ENCODE results near the gene SPRED2. TPM values are rescaled to one million over a fixed set of nuclear protein-coding genes. Genes with fewer than 3 reads are reported as not detected.

Gene SPRED2
- total RNA-seq, 2 donors from 2014 or later = 3.1 to 4.3 TPM

GRCh38 chr2:65417509-65418085, 14.8 kb downstream of the SPRED2 start:
- peak overlapping the region in 1 of 2 donors; percentile 20 for H3K4me3 Mint-ChIP-seq
- peaks cover 30% of the 10 kb centered on the region for H3K4me1 Mint-ChIP-seq (ENCODE audit: low read depth)
- H3K27ac Mint-ChIP-seq = no peak overlapping the region
- peaks cover 11% of the 10 kb centered on the region for H3K27me3 Mint-ChIP-seq (ENCODE audit: low read depth)
- DNase-seq (no peak), ATAC-seq (replicated peaks in 1 of 2) (peak; percentile 69 to 73)
- peaks cover 3 to 6% of the 10 kb centered on the region in 2 donors for H3K36me3 Mint-ChIP-seq (ENCODE audit: insufficient read depth in 2 of 2)
- H3K9me3 Mint-ChIP-seq = peaks cover 0 to 2% of the 10 kb centered on the region in 2 donors

GRCh38 chr2:65416945-65417344, 15.5 kb downstream of the SPRED2 start:
- Mint-ChIP-seq H3K27me3 (ENCODE audit: low read depth) (peaks cover 11% of the 10 kb centered on the region), H3K36me3 (ENCODE audit: insufficient read depth in 2 of 2) (peaks cover 3 to 6% of the 10 kb centered on the region in 2 donors), H3K4me1 (ENCODE audit: low read depth) (peaks cover 27% of the 10 kb centered on the region), H3K9me3 (peaks cover 0 to 2% of the 10 kb centered on the region in 2 donors), H3K4me3 (no peak overlapping the region), H3K27ac (no peak overlapping the region)
- no peak for ATAC-seq (replicated peaks in 1 of 2)
- no peak for DNase-seq

- peaks cover 3 to 6% of the 10 kb centered on the region in 2 donors for H3K36me3 Mint-ChIP-seq (ENCODE audit: insufficient read depth in 2 of 2)
- ATAC-seq (replicated peaks in 1 of 2) = no peak
- no peak for DNase-seq
- no peak overlapping the region for H3K27ac Mint-ChIP-seq
- peaks cover 25% of the 10 kb centered on the region for H3K4me1 Mint-ChIP-seq (ENCODE audit: low read depth)
- H3K9me3 Mint-ChIP-seq = peaks cover 0 to 2% of the 10 kb centered on the region in 2 donors
- H3K27me3 Mint-ChIP-seq (ENCODE audit: low read depth) = peaks cover 11% of the 10 kb centered on the region
- no peak overlapping the region for H3K4me3 Mint-ChIP-seq
Measured at GRCh38 chr2:65416321-65416720, 16.1 kb downstream of the SPRED2 start.

GRCh38 chr2:65415091-65415490, 17.3 kb downstream of the SPRED2 start:
- peaks cover 11% of the 10 kb centered on the region for H3K27me3 Mint-ChIP-seq (ENCODE audit: low read depth)
- no peak for ATAC-seq (replicated peaks in 1 of 2)
- no peaks in the 10 kb centered on the region for H3K9me3 Mint-ChIP-seq
- H3K36me3 Mint-ChIP-seq (ENCODE audit: insufficient read depth in 2 of 2) = no peaks in the 10 kb centered on the region
- peaks cover 17% of the 10 kb centered on the region for H3K4me1 Mint-ChIP-seq (ENCODE audit: low read depth)
- DNase-seq = no peak
- H3K27ac Mint-ChIP-seq = no peak overlapping the region
- no peak overlapping the region for H3K4me3 Mint-ChIP-seq

GRCh38 chr2:65413610-65414009, 18.8 kb downstream of the SPRED2 start:
- Mint-ChIP-seq H3K27ac (no peak overlapping the region), H3K27me3 (ENCODE audit: low read depth) (peaks cover 11% of the 10 kb centered on the region)

GRCh38 chr2:65413106-65413505, 19.3 kb downstream of the SPRED2 start:
- Mint-ChIP-seq H3K4me1 (ENCODE audit: low read depth) (peaks cover 15% of the 10 kb centered on the region), H3K27me3 (ENCODE audit: low read depth) (peaks cover 11% of the 10 kb centered on the region)

More at GRCh38 chr2:65413610-65414009, 18.8 kb downstream of the SPRED2 start:
- Mint-ChIP-seq H3K4me3 (no peak overlapping the region), H3K4me1 (ENCODE audit: low read depth) (peaks cover 17% of the 10 kb centered on the region), H3K9me3 (no peaks in the 10 kb centered on the region), H3K36me3 (ENCODE audit: insufficient read depth in 2 of 2) (no peaks in the 10 kb centered on the region)
- no peak for ATAC-seq (replicated peaks in 1 of 2)
- DNase-seq = no peak

GRCh38 chr2:65411056-65411795, 21.2 kb downstream of the SPRED2 start:
- Mint-ChIP-seq H3K4me1 (ENCODE audit: low read depth) (peaks cover 15% of the 10 kb centered on the region), H3K27ac (no peak overlapping the region), H3K9me3 (no peaks in the 10 kb centered on the region), H3K36me3 (ENCODE audit: insufficient read depth in 2 of 2) (no peaks in the 10 kb centered on the region), H3K27me3 (ENCODE audit: low read depth) (peaks cover 11% of the 10 kb centered on the region), H3K4me3 (no peak overlapping the region)
- DNase-seq (no peak), ATAC-seq (replicated peaks in 1 of 2) (no peak)

More at GRCh38 chr2:65413106-65413505, 19.3 kb downstream of the SPRED2 start:
- ATAC-seq (replicated peaks in 1 of 2) (no peak), DNase-seq (no peak)
- no peaks in the 10 kb centered on the region for H3K36me3 Mint-ChIP-seq (ENCODE audit: insufficient read depth in 2 of 2)
- H3K27ac Mint-ChIP-seq = no peak overlapping the region
- no peaks in the 10 kb centered on the region for H3K9me3 Mint-ChIP-seq
- no peak overlapping the region for H3K4me3 Mint-ChIP-seq

GRCh38 chr2:65409045-65409444, 23.4 kb downstream of the SPRED2 start:
- Mint-ChIP-seq H3K36me3 (ENCODE audit: insufficient read depth in 2 of 2) (no peaks in the 10 kb centered on the region), H3K4me3 (no peak overlapping the region), H3K9me3 (no peaks in the 10 kb centered on the region), H3K27ac (no peak overlapping the region), H3K4me1 (ENCODE audit: low read depth) (peaks cover 21% of the 10 kb centered on the region), H3K27me3 (ENCODE audit: low read depth) (peaks cover 17% of the 10 kb centered on the region)
- ATAC-seq (replicated peaks in 1 of 2) (no peak), DNase-seq (no peak)

GRCh38 chr2:65407240-65407639, 25.2 kb downstream of the SPRED2 start:
- Mint-ChIP-seq H3K36me3 (ENCODE audit: insufficient read depth in 2 of 2) (no peaks in the 10 kb centered on the region), H3K4me1 (ENCODE audit: low read depth) (peaks cover 21% of the 10 kb centered on the region), H3K27ac (no peak overlapping the region), H3K27me3 (ENCODE audit: low read depth) (peaks cover 6% of the 10 kb centered on the region), H3K9me3 (no peaks in the 10 kb centered on the region), H3K4me3 (no peak overlapping the region)
- no peak for ATAC-seq (replicated peaks in 1 of 2)
- DNase-seq = no peak

- H3K4me3 Mint-ChIP-seq = no peak overlapping the region
- H3K27me3 Mint-ChIP-seq (ENCODE audit: low read depth) = peaks cover 6% of the 10 kb centered on the region
- H3K4me1 Mint-ChIP-seq (ENCODE audit: low read depth) = peaks cover 30% of the 10 kb centered on the region
- ATAC-seq (replicated peaks in 1 of 2) (no peak), DNase-seq (no peak)
- no peaks in the 10 kb centered on the region for H3K36me3 Mint-ChIP-seq (ENCODE audit: insufficient read depth in 2 of 2)
- H3K27ac Mint-ChIP-seq = no peak overlapping the region
- H3K9me3 Mint-ChIP-seq = no peaks in the 10 kb centered on the region
Measured at GRCh38 chr2:65404988-65405697, 27.3 kb downstream of the SPRED2 start.

- no peak overlapping the region for H3K27ac Mint-ChIP-seq
Measured at GRCh38 chr2:65403529-65403915, 28.9 kb downstream of the SPRED2 start.

GRCh38 chr2:65402780-65403528, 29.4 kb downstream of the SPRED2 start:
- H3K27me3 Mint-ChIP-seq (ENCODE audit: low read depth) = peaks cover 11% of the 10 kb centered on the region
- no peak for DNase-seq
- peaks cover 30% of the 10 kb centered on the region for H3K4me1 Mint-ChIP-seq (ENCODE audit: low read depth)
- no peak overlapping the region for H3K4me3 Mint-ChIP-seq
- ATAC-seq (replicated peaks in 1 of 2) = no peak
- H3K36me3 Mint-ChIP-seq (ENCODE audit: insufficient read depth in 2 of 2) = peaks cover 2 to 3% of the 10 kb centered on the region in 2 donors
- peaks cover 0 to 1% of the 10 kb centered on the region in 2 donors for H3K9me3 Mint-ChIP-seq
- H3K27ac Mint-ChIP-seq = no peak overlapping the region

More at GRCh38 chr2:65403529-65403915, 28.9 kb downstream of the SPRED2 start:
- Mint-ChIP-seq H3K36me3 (ENCODE audit: insufficient read depth in 2 of 2) (no peaks in the 10 kb centered on the region), H3K9me3 (no peaks in the 10 kb centered on the region), H3K27me3 (ENCODE audit: low read depth) (peaks cover 6% of the 10 kb centered on the region), H3K4me1 (ENCODE audit: low read depth) (peaks cover 30% of the 10 kb centered on the region), H3K4me3 (no peak overlapping the region)
- DNase-seq = no peak
- no peak for ATAC-seq (replicated peaks in 1 of 2)
